HEK293 (cell line): ENCODE measurements around the gene BRPF1.

ENCODE experiments used
- KLF10 ChIP-seq: fragments of 450-650 bp; IDR thresholded peaks from 2 replicates; pipeline ENCODE4 v1.5.1; 2018; ENCODE audit warnings: missing biosample characterization, mild to moderate bottlenecking, missing genetic modification characterization
- ZNF354C ChIP-seq: fragments of 450-650 bp; formaldehyde crosslinking; IDR thresholded peaks from 2 replicates; pipeline ENCODE4 v1.5.1; 2016; ENCODE audit warnings: missing biosample characterization, missing genetic modification characterization, low read depth, borderline replicate concordance

- TF ChIP-seq ZNF354C (tag by site-specific recombination) (no peak), KLF10 (tag by site-specific recombination) (no peak)
Observed at GRCh38 chr3:9698293-9698692, 33.2 kb upstream of the BRPF1 start.
